ENCODE measurements around the gene C11orf54.

Gene C11orf54

DNA sequence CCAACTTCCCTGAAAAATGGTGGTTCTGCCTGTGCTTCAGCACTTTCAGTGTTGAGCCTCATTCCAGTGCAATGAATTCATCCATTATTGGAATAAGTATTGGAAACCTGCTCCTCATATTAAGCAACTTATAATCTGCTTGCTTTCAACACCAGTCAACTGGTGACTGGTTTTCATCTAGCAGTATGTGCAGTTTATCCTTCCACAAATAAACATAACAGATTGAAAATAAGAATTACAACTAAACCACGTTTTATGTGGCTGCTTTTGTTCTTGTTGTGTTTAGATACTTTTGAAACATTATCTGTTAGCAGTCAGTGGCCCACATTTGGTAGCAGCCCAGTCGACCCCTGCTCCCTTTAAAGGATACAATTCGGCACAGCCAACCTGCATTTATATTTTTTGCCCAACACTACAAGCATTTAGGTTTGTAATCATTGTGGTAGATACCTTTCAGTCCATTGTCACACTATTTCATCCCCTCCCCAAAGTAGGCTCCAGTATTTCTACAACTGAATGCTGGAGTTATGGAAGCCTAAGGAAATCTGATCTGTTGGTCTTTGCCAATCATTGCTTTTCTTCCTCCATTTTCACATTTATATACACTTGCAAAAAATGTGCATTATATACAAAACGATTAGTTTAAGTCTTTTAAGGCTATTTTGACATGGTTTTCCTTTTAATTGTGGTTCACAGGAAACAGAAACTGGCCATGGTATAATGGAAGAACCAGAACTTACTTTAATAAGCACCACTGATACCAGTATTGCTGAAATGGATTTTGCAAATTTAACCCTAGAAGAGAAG, 13.3 kb upstream of the C11orf54 start:
- TF ChIP-seq, protein P1, sequence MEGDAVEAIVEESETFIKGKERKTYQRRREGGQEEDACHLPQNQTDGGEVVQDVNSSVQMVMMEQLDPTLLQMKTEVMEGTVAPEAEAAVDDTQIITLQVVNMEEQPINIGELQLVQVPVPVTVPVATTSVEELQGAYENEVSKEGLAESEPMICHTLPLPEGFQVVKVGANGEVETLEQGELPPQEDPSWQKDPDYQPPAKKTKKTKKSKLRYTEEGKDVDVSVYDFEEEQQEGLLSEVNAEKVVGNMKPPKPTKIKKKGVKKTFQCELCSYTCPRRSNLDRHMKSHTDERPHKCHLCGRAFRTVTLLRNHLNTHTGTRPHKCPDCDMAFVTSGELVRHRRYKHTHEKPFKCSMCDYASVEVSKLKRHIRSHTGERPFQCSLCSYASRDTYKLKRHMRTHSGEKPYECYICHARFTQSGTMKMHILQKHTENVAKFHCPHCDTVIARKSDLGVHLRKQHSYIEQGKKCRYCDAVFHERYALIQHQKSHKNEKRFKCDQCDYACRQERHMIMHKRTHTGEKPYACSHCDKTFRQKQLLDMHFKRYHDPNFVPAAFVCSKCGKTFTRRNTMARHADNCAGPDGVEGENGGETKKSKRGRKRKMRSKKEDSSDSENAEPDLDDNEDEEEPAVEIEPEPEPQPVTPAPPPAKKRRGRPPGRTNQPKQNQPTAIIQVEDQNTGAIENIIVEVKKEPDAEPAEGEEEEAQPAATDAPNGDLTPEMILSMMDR (IDR thresholded peaks at IDR 0.05; ENCODE audit: insufficient read depth, low read depth, low read length, missing control alignments) = no peak
- peak; percentile 18 for DNase-seq (ENCODE audit: low read depth)
- H3K4me3 ChIP-seq (ENCODE audit: low read length) = no peak overlapping the region

- H3K4me3 ChIP-seq (ENCODE audit: low read length) = no peak overlapping the region
- no peak for DNase-seq (ENCODE audit: low read depth)
- TF ChIP-seq, protein P1 (IDR thresholded peaks at IDR 0.05; ENCODE audit: insufficient read depth, low read depth, low read length, missing control alignments) = no peak
Observed at GRCh38 chr11:93728792-93729128, 12.7 kb upstream of the C11orf54 start.

GRCh38 chr11:93729129-93729616, 12.3 kb upstream of the C11orf54 start:
- no peak for DNase-seq (ENCODE audit: low read depth)
- no peak overlapping the region for H3K4me3 ChIP-seq (ENCODE audit: low read length)
- TF ChIP-seq, protein P1 (IDR thresholded peaks at IDR 0.05; ENCODE audit: insufficient read depth, low read depth, low read length, missing control alignments) = no peak

GRCh38 chr11:93730108-93731107, 11.1 kb upstream of the C11orf54 start:
- DNase-seq (ENCODE audit: low read depth) = no peak
- TF ChIP-seq, protein P1 (IDR thresholded peaks at IDR 0.05; ENCODE audit: insufficient read depth, low read depth, low read length, missing control alignments) = no peak
- no peak overlapping the region for H3K4me3 ChIP-seq (ENCODE audit: low read length)

DNA sequence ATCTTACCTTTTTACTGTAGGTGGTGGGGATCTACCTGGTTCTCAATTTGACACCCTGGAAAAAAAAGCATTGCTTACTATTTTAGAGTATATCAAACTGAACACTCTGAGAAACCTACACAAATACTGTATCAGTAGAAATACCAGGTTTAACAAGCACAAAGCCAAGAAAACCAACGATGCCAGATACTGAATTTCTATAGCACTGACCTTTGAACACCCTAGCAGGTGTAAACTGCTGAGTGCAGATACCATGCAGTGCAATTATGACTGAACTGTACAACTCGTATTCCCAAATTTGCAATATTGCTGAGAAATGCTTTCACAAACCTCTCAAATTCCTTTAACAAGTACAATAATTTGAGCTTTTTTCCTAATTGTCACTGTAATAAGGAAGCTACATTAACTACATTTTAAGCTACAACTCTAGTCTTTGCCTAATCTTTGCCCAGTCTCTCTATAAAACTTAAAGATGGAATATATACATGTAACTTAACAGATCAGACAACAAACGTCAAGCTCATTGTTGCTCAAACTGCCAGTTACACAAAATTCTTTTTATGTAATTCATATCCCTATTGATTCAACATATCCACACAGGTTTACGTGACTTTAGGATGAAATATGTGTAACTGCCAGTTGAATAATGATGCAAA, 9.1 kb upstream of the C11orf54 start:
- H3K4me3 ChIP-seq (ENCODE audit: low read length) = no peak overlapping the region
- TF ChIP-seq, protein P1 (IDR thresholded peaks at IDR 0.05; ENCODE audit: insufficient read depth, low read depth, low read length, missing control alignments) = no peak
- no peak for DNase-seq (ENCODE audit: low read depth)

- H3K4me3 ChIP-seq (ENCODE audit: low read length) = no peak overlapping the region
- no peak for DNase-seq (ENCODE audit: low read depth)
- TF ChIP-seq, protein P1 (IDR thresholded peaks at IDR 0.05; ENCODE audit: insufficient read depth, low read depth, low read length, missing control alignments) = no peak
Observed at GRCh38 chr11:93733474-93733873, 8.0 kb upstream of the C11orf54 start.

All from epithelial cell of esophagus (primary cell).